Inflammatory macrophage treated with lipopolysaccharide for 1 hour (primary cell): ENCODE results near the gene DNMT3A.

Source experiments
- DNase-seq, 2 donors: peaks; one replicate each; pipeline ENCODE4 v3.0.0-alpha.2; 2020 to 2022

DNMT3A gene

DNA sequence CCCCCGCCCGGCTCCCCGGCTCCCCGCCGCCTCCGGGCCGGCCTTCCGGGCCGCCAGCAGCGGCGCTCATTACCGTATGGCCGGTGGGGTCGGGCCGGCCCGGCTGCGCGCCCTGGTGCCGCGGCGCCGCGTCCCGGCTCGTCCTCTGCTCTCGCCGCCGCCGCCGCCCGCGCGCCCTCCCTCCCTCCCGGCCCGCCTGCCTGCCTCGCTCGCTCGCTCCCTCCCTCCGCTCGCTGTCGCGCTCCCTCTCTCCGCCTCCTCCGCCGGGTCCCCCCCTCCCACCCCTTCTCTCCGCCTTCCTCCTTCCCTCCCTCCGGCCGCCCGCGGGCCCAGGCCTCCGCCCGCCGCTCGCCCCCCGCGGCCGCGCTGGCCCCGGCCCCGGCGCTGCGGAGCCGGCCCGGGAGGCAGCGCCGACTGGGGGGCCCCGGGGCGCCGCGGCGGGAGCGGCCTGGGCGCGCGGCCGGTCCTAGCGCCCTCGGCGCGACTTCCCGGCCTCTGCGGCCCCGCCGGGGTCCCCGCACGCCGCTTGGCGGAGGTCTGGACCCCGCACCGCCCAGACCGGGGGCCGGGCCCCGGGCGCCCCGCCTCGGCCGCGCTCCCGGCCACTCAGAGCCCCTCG lies at the start of gene DNMT3A:
Gene DNMT3A, minus strand, starts transcription at position 173 of the 619 bp plus-strand sequence. CDS start 27,941 bp downstream, outside the sequence.
- DNase-seq: peak; percentile 8 to 25

DNA sequence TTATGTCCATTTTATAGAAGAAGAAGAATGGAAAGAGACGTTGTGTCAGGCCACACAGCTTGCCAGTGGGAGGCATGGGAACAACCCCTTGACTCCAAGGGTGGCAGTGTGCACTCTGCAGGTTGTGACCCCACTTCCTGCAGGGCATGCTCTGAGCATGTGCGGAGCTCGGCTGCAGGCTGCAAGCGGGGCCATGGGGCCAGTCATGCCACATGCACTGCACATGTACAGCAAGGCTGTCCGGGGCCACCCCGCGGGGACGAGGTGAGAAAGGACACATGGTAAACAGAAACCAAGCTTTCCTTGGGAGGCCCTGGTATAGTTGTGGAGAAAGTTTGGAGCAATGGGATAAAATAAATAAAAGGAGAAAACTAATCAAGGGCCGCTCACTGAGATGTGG lies 47.4 kb upstream of the DNMT3A start:
- DNase-seq: no peak

DNA sequence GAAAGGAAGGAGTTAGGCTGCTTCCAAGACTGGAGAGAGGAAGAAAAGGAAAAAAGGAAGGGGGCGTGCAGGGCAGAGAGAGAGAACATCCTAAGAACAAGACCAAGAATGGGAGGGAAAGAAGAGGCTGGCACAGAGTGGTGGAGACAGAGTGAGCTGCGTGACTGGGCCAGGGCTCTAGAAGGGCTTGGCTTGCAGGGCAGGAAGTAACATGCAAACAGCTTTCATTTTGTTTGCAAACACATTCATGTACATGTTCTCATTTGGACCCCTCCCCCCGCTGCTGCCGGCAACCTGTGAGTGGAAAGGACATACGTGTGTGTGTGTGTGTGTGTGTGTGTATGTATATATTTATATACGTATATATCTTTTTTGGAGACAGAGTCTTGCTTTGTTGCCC lies 46.8 kb upstream of the DNMT3A start:
- DNase-seq: no peak

DNA sequence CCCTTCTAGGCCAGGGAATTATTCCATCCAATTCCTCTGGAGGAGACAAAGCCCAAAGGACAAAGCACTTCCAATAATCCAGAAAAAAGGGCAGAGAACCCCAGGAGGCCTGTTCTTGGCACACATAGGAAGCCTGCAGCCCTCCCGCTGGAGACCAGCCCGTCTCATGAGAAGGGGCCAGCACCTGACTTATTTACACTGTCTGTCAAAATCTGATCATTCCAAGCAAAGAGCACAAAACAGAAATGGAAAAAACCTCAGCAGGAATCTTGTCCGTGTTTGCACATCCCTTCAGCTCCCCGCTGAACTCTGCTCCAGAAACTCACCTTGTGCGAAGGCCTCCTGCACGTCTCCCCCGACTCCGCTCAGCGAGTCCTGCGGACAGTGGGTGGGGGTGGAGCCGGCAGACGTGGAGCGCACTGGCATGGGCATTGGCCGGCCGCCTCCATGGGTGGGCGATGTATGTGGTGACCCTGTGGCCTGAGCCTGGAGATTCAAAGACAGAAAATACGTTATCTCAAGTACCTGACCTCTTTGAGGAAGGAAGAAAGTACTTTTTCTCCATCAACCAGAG lies 46.2 kb upstream of the DNMT3A start:
- DNase-seq: no peak

DNA sequence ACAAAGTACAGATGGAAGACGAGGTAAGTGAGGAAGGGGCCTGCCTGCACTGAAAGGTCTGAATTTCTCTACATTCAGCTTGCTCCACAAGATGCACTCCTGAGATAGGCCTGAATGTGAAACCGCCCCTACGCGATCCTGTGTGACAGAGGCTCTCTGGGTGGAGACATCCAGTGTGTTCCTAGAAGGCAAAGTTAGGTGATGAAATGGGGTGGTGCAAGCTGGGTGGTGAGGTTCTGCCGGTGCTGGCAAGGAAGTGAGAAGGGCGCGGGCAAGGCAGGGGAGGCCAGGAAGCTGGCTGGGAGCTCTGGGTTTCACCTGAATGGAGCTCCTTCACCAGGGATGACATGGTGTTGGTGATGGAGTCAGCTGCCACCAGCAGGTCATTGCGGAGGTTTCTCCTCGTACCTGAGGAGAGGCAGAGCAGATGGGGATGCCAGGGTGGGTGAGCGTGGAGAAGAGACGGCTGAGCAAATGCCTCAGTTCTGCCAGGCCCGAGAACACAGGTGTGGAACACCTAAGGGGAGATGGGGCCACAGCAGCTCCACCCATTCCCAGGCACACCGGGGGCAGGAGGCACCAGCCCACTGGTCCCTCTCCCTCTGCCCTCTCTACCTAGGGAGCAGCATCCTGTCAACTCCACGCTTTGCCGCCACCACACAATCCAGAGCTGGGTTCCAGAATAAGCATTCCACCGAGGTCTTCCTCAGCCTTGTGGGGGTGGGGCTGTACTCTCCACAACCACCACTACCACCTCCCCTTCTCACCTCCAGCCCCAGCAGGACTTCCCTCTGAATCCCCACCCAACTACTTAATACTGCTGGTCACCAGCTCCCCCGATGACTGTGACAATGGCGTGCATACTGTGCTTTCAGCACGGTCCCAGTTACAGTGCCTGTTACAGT lies 45.5 kb upstream of the DNMT3A start:
- no peak for DNase-seq

DNA sequence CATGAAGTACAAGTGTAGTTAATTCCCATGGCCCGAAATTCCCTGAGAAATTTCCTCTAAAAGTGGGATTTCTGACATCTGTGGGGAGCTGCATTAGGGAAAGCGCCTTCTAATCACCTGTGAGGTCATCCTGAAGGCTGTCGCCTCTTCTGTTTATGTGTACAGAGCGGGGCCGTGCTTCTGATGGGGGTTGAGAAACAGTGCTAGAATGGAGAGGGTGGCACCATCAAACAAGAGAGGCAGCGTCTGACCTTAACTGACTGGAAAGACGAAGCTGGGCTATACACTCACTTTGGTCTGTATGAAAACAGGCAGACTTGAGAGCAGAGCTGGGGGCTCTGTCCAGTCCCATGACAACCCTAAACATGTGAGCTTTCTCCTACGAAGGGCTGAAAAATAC lies 44.2 kb upstream of the DNMT3A start:
- no peak for DNase-seq

DNA sequence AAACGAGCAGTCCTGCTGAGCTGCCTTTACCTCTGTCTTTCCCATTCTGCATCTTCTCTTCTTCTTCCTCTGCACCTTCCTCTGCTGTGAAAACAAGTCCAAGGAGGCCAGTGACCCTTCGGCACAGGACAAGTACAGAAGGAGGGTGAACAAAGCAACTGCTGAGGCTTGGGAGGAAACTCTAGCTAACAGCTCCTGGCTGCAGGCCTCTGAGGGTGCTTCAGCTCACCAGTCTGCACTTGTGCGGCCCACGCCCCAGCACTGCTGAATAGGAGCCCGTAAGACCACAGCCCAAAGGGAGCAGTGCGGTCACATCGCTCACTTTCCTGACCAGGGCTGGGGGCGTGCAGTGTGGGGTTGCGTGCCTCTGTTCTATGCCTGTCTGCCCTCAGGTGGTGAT lies 42.1 kb upstream of the DNMT3A start:
- DNase-seq: no peak

DNA sequence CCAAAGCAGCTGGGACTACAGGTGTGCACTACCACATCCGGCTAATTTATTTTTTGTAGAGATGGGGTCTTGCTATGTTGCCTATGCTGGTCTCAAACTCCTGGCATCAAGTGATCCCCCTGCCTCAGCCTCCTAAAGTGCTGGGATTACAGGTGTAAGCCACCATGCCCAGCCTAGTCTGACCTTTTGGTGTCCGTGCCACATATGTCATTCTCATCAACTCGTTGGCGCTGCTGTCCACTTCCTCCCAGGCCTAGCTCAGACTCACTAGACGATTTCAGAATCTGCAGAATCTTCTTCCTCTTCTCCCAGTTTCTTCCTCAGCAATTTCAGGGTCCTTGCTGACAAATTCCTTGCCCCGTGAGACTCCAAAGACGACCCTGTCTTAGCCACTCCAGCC lies 39.8 kb upstream of the DNMT3A start:
- DNase-seq: peak; percentile 33 to 36

DNA sequence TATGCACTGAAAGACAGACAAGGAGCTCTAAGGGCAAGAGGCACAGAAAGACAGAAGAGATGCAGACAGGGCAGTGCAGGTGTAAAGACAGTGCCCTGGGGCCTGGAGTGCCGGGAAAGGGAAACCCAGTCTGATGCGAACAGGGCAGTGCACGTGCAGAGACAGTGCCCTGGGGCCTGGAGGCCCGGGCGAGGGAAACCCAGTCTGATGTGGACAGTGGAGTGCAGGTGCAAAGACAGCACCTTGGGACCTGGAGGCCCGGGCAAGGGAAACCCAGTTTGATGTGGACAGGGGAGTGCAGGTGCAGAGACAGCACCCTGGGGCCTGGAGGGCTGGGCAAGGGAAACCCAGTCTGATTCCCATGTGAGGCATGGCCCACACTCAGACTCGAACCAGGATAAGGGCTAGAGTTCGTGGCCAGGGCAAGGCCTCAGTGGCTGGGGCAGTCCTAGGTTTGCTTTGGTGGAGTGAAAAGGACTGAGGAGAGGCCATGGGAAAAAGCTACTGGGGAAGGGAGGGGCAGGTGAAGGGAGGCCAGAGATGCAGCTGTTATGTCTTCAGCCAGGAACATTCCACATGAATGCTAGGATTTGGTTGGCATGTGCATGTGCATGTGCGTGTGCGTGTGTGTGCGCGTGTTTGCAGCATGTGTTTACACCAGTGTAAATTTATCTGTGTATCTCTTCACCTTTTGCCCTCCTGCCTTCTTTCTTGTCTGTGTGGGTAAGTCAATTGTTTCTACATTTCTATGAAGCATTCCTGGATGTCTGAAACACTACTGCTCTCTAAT lies 39.1 kb upstream of the DNMT3A start:
- no peak for DNase-seq

DNA sequence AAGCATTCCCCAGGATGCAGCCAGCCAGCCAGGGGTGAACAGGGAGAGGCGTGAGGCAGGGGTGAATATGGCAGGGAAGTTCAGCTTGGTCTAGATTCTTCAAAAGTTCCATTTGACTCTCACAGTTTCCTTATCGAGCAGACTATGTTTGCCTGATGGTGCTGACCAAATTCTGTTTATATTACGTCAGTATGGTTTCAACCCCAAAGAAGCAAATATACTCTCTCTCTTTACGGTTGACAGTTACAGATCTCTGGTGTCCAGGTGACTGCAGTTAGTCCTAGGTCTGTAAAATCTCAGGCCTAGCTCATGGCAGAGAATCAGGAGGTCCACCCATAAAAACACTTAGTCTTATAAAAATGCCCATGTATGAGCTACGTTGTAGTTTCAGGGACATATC lies 38.3 kb upstream of the DNMT3A start:
- DNase-seq: no peak

DNA sequence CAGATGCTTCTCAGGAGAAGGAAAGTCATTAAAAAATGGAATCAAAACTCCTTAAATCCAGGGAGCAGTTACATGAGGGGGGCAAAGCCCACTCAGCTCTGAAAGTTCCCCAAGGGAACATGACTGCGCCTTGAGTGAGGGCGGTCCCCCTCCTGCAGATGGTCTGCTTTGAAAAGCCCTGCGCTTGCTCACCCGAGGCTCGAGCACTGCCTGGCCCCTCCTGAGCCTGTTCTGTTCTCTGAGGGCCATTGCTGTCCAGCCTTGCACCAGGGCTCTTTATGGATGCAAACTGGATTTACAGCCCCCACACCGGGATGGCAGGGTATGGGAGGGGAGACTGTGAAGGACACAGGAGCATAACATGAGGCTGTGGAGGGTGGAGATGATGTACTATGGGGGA lies 37.8 kb upstream of the DNMT3A start:
- no peak for DNase-seq

DNA sequence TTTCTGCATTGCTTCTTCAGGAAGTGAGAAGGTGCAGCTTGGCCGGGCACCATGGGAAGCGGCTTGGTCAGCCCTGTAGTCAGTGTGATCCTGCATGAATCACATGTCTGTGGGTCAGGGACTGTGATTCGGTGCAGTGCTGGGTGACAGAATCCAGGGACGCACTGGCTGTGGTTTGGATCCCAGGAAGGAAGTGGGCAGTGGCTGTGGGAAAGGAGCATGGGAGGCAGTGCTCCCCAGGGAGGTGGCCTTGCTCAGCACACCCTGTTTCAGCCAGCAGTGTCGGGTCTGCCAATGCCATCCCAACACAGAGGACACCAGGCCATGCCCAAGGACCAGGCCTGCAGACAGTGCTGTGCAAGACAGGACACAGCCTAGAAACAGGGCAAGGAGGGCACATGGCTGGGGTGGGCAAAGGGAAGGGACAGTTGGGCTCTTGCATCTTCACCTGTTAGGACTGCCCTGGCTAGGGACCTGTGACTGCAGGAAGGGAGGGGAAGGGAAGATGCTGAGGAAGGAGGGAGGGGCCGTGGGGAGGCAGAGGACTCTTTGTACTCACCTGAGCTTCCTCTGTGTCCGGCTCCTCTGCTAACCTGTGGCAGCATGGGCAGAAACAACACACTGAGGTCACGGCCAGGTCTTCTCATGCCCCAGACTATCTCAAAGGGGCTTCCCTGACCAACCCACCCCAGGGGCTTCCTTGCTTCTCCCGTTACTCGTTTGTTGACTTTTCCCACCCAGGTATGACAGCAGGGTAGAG lies 37.2 kb upstream of the DNMT3A start:
- DNase-seq: peak; percentile 12 to 49

DNA sequence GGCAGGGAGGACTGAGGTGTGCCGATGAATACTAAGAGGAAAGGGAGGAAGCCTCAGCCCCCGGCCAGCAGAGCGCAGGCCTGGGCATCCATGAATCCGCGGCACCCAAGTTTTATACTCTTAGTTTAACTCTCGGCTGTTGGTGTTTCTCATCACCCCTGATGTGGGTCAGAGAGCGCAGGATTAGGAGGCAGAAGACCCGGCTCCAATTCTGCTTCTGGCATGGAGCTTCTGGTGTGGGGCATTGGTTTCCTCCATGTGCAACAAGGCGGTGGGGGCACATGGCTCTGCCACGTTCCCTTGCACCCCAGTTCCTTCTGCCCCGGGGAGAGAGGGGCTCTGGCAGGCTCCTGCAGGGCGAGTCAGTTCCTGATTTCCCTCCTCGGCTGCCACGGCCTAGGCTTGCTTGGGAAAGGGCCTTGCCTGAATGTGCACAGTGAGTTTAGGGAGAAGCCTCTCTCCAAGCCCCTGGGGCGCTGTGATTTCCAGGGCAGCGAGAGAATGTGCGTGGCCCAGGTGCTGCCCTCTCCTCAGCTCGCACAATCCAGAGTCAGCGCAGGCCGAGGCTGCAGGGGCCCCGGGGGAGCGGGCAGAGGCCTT lies 36.2 kb upstream of the DNMT3A start:
- DNase-seq: no peak

DNA sequence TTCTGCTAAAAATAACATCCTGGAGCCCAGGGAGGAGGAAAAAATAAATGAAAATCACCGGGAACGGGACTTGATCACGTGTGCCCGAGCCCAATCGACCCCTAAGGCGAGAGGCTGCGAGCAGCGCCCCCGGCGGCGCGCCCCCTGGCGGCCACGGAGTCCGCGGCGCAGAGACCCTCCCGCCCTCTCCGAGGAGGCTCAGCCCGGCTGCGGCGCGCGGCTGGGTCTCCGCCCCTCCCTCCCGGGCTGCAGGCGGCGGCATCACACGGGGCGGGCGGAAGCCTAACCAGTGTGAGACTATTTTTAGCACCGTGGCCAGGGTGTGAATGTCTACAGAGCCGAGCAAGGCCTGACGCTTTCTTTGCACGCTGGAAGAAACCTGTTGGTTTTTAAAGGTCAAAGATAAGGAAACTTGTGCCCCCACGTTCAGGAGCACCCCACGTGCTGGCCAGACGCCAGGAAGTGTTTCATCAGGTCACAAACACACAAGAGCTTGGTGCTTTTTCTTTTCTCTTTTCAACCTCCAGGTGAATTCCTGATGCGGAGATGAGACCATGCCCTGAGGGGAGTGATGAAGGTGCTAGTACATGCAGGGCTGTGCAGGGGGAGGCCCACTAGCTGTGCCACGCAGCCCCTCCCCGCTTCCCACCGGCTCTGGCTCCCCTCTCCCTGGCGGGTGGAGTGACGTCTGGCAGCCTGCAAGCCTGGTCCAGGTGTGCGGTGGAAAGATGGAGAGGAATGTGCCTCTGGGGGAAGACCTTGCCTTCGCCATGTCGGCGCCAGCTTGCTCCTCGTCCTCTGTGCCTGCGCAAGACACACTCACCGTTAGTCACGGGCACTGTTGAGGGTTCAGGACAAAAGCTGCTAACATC lies 35.3 kb upstream of the DNMT3A start:
- DNase-seq: peak; percentile 56 to 62

DNA sequence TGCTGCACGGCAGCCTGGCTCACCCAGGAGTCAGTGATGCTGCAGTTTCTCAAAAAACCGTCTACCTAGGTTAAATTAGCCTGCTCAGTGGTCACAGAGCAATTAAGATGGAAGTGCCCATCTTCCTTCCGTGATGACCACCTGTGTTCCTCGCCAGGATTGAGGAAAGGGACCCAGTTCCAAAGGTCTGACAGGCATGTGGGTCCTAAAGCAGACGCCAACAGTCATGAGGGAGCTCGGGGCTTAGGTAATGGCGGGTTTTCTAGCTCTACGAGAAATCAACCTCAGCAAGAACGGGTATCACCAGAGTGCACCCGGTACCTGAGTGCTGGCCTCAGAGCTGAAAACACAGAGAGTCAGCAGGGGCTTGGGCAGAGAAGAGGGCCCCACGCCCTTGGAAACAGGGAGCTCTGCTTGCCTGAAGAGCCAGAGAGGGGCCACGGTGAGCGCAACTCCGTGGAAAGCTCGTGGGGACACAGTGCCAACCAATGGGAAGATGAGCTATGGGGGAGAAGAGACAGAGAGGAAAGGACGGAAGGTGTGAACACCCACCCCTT lies 34.3 kb upstream of the DNMT3A start:
- DNase-seq: no peak

DNA sequence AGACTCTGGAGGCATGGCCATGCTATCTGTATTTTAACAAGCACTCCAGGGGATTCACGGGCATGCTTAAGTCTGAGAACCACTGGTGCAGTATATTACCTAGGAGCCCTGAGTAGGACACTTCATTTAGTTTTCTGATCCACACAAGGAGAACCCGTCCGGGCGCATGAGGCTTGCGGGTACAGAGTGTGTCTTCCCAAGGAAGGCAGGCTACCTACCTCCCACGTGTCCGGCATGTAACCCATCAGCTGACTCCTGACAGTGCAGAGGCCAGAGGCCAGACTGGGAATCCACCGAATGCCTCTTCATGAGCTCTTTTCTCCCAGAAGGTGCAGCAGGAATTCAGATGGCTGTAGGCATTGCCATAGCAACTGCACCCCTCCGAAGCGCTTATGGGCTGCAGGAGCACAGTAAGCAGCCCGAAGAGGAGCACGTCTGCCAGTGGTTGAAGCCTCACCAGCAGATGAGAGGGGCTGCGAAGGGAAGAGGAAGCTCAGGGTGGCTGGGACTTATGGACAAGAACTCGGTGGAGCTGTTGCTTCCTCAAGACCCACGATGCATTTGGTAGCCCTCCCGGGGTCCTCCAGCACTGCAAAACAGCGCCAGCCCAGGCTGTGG lies 33.8 kb upstream of the DNMT3A start:
- peak in 1 of 2 donors; percentile 12 for DNase-seq

DNA sequence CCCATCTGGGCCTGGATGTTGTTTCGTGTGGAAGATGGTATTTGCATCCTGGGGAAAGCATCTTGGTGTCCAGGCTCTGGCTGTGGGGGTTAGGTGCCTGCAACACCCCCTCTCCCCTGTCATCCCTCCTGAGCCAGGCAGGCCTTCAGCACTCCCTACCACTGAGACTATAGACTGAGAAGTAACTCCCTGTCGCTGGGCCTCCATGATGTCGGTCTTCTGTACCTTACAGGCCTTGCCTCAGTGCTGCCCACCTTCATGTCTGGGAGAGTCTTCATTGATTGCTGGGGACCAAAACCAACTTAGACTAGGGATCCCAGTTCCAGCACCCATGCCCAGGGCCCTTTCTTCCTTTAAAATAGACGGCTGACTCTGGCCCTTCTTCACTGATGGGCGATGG lies 33.1 kb upstream of the DNMT3A start:
- no peak for DNase-seq

DNA sequence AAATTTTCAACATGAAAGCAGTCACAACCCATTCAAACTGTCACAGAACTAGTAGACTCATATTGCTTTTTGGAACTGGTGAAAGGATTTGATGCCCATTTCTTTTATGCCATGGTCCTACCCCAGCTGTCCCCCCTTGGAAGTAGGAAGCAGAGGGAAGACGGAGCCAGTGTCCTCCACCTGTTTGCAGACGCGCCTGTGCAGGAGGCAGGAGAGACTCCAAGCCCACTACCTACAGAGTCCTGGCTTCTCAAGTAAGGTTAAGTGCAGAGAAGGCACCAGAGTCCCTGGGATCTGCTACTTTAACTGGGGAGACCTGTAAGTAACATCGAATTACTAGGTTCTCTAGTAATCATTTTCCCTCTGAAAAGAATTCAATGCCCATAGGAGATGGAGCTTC lies 32.7 kb upstream of the DNMT3A start:
- DNase-seq: no peak

DNA sequence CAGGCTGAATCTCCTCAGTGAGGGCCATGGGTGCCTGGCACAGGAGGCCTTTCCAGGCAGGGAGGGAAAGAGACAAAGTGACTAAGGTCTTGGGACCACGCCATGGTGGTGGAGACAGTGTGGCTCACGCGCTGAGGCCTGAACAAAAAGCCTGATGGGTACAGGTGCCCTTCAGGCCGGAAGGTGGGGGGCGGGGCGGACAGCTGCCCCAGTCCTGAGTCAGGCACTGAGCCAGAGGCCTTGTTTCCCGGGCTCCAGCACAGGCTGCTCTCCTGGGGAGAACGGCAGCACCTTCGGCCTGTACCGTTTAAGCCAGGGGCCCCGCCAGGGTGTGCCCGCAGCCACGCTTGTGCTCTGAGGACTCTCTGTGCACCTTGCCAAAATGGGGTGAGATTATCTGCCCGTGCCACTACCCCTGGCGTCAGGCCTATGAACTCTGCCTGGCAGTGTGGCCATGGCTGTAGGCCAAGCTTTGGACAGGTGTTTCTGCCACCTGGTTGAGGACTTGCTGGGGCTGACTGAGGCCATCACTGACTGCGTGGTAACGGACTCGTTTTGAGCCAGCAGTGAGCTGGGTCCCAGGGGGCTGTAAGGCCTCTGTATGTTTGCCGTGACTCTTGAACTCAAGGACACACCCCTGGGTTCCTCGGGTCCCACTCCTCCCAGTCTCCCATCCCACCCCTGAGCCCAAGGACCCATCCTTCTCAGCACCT lies 31.7 kb upstream of the DNMT3A start:
- no peak for DNase-seq
